Hindlimb muscle (tissue), 1 donor: ENCODE data around the gene STAT2. TPM values are rescaled to one million over a fixed set of nuclear protein-coding genes. Genes with fewer than 3 reads are reported as not detected.
A peak's percentile ranks its signal among the peaks of the same experiment; 100 is the strongest.
"Not testable (repeated sequence)": the region's sequence is repeated elsewhere in the genome, so short reads cannot be mapped to it uniquely, and the experiment has no call there.

ENCODE experiments used
- DNase-seq: peaks from one replicate; pipeline ENCODE4 v3.0.0-alpha.2; 2013
- polyA plus RNA-seq: library from polyadenylated mRNA; unstranded; fragments of 120-200 nt; gene quantifications from one replicate; pipeline ENCODE4 v1.2.1, GENCODE V29; 2013; ENCODE audit not compliant: insufficient read length

The STAT2 gene
- polyA plus RNA-seq, 1 donor: 71.4 TPM

DNA sequence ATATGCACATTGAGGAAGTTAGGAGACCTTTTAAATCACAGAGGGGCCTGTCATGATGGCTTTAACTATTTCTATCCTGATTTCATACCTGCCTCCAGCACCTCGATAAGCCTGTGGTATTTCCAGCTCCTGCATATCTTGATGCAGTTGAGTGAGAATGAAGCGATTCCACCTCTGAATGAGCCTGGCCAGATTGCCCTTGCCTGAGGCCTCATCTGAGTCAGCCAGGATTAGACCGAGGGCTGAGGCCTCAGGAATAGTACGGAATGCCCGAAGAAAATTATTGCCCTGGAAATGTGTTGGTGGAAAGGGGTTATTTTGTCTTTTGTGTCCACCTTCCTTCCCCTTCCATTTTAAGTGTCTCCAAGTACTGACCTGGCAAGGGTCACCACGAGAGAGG lies 35.7 kb downstream of the STAT2 start:
- no peak for DNase-seq

DNA sequence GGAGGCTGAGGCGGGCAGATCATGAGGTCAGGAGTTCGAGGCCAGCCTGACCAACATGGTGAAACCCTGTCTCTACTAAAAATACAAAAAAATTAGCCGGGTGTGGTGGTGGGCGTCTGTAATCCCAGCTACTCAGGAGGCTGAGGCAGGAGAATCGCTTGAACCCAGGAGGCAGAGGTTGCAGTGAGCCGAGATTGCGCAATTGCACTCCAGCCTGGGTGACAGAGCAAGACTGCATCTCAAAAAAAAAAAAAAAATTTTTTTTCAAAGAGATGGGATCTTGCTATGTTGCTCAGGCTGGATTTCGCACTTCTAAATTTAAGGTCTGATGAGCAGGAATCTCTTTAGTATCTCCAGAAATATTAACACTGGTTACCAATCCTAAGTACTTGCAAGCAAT lies 38.3 kb downstream of the STAT2 start:
- not testable (repeated sequence) for DNase-seq

DNA sequence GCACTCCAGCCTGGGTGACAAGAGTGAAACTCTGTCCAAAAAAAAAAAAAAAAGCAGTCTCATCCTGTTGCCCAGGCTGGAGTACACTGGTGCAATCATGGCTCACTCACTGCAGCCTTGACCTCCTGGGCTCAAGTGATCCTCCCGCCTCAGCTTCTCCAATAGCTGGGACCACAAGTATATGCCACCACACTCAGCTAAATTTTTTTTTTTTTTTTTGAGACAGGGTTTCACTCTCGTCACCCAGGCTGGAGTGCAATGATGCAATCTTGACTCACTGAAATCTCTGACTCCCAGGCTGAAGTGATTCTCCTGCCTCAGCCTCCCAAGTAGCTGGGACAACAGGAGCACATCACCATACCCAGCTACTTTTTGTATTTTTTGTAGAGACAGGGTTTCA lies 38.9 kb downstream of the STAT2 start:
- DNase-seq: no peak

DNA sequence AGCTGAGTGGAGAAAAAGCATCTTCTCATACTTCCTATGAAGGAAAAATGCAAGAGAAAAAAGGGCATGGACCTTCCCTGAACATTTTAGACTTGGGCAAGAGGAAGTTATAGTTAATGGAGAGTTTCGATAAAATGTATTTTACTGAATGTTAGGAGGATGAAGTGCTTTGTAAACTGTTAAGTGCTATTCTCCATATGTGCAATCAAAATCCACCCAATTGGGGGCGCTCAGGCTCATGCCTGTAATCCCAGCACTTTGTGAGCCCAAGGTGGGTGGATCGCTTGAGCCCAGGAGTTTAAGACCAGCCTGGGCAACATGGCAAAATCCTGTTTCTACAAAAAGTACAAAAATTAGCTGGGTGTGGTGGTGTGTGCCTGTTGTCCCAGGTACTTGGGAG lies 42.2 kb downstream of the STAT2 start:
- no peak for DNase-seq

DNA sequence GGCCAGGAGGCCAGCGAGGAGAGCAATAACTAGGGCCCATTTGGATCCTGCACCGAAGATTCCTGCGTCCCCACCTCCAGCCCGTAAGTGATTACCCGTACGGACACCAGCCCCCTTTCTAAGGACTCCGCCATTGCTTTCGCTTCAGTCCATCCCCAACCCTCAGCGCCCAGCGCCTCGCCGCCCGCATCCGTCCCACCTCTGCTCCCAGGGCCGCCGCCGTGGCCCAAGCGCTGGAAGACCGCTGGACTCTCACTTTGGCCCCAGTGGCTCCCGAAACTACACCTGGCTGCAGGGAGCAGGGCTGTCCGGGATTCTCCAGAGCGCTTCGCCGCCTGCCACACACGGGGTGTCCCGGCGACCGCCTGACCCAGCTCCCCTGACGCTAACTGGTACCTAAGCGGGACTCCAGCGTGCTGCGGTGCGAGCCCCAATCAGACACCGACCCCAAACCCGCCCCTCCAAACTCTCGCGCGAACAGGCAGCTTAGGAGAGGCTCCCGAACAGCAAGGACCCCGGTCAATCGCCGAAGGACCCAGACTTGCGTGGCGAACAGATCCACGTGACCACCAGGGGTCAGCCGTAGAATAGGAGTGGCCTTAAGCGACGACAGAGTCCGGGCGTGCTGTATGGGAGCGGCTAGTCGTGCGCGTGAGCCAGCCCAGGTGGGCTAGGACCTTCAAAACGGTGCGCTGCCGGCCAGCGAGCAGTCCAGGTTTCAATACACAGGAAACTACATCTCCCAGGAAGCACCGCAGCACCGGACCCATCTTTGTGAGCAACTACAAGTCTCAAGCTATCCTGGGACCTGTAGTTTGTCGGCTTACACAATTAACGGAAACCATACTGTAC lies 44.1 kb downstream of the STAT2 start, which contains the start of gene CNPY2:
Gene CNPY2 (minus strand): TSS at position 367 of the 852 bp plus-strand sequence. CDS start 771 bp downstream, outside the sequence.
- peak; percentile 96 for DNase-seq

DNA sequence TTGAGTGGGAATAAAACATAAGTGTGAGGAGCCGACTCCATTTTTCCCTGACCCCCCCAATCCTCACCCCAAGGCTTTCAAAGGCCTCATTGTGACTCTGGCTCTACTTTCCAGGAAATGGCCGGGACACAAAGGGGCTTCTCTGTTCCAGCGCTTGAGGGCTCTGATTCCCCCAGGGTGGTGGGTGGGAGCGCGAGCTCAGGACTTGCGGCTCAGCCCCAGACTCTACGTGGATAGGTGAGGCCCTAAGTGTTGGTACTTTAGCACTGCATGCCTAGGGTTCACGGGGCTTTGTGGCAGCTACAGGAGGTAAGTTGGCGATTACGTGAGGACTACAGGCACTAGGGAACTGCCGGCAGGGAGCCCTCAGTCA lies 44.7 kb downstream of the STAT2 start:
- DNase-seq: peak; percentile 14

DNA sequence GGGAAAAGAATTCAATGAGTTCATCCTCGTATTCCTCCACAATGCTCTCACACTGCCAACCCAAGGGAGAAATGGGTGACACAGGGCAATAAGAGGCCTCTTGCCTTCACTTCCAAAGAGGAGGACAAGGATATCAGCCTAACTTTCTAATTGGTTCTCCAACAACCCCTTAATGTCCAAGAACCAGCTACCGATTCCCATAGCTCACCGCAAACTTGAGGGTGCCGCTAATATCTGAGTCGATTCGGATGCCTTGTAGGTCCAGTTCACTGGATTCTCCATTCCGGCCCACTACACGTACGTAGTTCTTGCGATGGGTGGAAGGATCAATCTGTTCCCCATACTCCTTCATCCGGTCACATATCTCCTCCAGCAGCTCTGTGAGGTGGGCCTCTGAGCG lies 48.9 kb downstream of the STAT2 start:
- DNase-seq: no peak

DNA sequence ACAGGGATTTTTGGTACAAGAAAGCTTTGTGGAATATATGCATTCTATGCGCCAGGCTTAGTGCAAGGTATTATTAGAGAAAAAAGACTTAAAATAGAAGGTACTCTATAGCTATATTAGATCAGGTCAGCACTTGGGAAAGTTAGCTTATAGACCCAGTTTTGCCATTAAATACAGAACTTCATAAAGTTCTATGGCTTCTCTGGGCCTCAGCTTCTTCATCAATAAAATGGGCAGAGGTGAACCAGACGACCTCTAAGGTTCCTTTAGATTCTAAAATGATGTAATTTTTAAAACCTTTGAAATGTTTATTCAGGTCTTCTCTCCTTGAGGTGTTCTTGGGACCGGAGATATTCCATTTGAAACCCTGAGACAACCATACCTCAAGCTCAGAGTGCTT lies 51.2 kb downstream of the STAT2 start:
- DNase-seq: no peak

DNA sequence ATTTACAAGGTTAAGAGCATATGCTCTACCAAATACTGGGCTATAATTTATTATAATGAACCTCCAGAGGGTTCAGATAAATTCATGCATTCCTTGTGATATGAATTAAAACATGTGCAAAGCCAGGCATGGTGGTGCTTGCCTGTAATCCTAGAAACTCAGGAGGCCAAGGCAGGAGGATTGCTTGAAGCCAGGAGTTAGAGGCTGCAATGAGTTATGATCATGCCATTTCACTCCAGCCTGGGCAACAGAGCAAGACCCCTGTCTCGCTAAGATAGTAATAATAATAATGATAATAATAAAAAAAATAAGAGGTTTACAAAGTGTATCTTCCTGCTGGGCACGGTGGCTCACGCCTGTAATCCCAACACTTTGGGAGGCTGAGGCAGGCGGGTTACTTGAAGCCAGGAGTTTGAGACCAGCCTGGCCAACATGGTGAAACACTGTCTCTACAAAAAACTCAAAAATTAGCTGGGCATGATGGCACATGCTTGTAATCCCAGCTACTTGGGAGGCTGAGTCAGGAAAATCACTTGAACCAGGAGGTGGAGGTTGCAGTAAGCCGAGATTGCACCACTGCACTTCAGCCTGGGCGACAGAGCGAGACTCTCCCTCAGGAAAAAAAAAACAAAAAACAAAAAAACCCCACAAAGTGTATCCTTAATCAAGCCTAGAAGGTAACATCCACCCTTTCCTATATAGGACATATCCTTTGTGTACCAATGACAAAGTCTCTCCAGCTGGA lies 52.5 kb downstream of the STAT2 start:
- DNase-seq: no peak

DNA sequence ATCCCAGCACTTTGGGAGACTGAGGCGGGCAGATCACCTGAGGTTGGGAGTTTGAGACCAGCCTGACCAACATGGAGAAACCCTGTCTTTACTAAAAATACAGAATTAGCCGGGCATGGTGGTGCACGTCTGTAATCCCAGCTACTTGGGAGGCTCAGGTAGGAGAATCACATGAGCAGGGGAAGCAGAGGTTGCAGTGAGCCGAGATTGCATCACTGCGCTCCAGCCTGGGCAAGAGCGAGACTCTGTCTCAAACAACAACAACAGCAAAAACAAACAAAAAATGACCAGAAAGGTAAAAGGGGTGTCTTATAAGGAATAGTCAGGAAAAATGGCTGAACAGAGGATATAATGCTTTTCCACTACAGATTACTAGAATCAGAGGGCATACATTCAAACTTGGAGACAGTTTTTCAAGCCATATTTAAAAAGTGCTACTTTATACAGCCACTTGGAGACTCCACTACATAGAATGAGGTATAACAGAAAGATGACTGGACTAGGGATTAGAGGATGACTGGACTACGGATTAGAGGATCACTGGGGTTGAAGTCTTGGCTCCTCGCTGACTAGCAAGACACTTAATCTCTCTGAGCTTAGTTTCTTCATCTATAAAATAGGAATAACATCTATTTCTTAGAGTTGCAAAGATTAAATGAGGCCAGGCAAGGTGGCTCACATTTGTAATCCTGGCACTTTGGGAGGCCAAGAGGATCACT lies 54.9 kb downstream of the STAT2 start:
- no peak for DNase-seq

DNA sequence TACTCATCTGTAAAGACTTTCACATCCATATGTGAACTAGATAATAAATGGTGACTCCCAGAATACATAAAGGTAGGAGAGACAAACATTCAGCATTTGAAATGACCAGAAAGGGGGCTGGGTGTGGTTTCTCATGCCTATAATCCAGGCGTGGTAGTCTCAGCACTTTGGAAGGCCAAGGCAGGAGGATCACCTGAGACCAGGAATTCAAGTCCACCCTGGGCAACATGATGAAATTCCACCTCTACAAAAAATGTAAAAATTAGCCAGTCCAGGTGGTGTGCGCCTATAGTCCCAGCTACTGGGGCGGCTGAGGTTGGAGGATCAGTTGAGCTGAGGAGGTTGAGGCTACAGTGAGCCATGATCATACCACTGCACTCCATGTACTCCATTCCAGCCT lies 55.6 kb downstream of the STAT2 start:
- DNase-seq: no peak

DNA sequence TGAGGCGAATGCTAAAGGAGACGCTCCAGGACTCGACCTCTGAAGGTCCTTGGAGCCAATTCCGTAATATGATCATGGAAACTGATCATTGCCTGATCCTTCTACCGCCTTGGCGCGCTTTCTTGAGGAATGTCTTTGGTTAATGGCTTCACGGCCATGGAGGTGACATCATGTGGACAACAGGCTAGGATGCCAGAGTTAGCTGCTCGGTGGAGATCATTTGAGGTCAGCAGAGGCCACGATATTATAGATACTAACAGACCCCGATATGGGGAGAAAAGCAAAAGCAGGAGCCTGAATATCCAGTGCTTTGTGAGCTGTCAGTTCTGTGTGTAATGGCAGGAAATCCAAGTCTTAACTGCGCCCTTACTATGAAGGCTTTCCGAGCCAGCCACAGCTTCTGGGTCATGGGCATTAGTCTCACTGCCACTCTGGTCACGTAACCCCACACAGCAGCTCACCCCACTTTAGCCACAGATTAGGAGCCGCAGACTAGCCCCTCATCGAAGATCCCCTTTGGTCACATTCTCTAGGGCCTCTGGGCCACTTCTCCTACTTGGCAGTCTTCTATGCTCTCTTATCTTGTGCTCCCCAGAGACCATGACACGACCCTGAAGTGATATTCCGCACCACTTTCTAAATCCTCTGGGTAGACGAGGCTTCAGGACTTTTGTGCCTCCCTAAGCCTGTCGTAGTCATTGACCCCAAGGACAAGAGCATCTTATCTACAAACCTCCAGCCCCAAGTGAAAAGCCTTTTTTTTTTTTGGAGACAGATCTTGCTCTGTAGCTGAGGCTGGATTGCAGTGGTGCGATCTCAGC lies 59.1 kb downstream of the STAT2 start:
- DNase-seq: no peak

DNA sequence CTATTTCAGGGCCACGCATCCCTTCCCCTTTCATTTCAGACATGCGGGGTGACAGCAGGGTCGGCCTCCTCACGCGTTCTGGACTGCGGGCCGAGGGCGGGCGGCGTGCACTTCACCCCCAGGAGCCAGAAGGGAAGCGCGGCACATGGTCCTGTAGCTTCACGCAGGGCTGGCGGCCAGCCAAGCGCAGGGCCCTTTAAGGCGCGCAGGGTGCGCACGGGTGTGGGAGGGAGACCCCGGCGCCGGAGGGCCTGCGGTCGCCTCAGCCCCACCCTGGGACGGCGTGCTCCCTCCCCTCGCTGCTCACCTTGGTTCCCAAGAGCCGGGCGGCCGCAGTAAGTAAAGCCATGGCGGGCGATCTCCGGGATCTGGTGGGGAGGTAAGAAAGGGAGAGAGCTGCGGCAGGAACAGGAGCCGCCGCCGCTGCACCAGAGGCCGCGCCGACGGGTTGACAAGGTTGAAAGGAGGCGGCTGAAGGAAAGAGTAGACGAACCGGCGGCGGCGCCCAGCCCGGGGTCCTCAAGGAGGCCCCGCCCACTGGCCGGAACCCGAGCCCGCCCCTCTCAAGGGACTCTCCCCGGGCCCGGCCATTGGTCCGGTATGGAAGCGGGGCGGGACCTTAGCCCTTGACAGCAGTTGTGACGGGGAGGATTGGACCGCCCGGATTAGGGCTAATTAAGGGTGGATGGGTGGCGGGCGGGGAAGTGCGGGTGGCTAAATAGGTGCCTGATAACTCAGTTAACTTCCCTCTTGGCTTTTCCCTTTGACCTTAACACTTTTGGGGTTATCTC lies 59.9 kb downstream of the STAT2 start, which contains the start of gene CS:
Gene CS (minus strand): TSS at position 478 of the 791 bp plus-strand sequence. CDS start 129 bp downstream, at position 349.
- DNase-seq: peak; percentile 96

DNA sequence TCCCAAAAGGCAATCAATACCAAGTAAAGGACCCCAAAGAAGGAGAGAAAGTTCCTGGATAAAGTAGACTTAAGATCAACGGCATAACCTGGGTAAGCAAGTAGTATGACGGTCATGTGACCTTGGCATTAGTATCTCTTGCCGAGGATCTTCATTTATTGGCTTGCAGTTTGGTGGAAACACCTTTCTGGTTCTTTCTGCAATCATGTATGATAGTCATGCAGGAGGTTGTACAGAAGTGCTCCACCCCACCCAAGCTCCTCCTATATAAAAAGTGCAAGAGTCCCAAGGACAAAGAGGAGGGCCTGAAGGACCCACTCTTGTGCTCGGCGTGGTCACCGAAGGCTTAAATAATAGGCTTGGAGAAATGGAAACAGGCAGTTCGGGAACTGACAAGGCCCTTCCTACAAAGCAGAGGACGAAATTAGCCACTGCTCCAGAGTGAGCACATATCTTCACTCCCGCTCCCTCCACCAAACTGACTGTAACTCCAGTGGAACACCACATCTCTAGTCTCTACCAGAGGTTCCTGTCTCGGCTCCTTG lies 60.5 kb downstream of the STAT2 start:
- DNase-seq: no peak

DNA sequence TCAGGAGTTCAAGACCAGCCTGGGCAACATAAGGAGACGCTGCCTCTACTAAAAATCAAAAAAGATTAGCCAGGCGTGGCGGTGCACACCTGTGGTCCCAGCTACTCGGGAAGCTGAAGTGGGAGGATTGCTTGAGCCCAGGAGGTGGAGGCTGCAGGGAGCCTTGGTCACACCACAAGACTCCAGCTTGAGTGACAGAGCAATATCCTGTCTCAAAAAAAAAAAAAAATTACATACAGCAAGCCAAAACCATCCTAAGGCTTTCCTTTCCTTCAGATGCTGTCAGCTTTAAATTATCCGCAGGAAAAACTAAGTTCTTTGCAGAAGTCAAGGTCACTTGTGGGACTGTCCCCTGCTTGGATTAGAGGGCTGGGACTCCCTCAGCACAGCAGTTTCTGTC lies 61.1 kb downstream of the STAT2 start:
- no peak for DNase-seq

DNA sequence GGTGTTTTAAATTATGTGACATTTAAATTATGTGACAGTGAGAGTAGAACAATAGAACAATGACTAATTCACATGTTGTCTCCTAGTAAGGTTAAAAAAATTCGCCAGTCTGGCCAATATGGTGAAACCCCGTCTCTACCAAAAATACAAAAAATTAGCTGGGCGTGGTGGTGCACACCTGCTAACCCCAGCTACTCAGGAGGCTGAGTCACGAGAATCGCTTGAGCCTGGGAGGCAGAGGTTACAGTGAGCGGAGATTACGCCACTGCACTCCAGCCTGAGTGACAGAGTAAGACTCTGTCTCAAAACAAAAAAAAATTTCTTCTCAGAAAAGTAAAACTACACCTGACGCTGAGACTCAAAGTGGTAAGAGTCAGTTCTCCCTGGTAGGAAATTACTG lies 62.5 kb downstream of the STAT2 start:
- no peak for DNase-seq

DNA sequence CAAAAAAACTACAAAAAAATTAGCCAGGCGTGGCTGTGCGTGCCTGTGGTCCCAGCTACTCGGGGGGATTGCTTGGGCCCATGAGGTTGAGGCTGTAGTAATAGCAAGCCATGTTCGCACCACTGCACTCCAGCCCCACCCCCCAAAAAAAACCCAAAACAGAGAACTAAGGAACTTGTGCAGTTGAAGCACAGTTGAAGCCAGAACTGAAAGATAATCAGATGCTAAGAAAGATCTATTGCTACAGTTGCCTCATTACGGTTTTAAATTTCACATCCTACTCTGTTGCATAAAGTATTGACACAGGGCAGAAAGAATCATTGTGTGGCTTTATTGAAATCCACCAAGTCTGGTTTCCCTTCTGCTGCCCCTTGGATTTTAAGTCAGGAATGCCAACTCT lies 63.6 kb downstream of the STAT2 start:
- no peak for DNase-seq

DNA sequence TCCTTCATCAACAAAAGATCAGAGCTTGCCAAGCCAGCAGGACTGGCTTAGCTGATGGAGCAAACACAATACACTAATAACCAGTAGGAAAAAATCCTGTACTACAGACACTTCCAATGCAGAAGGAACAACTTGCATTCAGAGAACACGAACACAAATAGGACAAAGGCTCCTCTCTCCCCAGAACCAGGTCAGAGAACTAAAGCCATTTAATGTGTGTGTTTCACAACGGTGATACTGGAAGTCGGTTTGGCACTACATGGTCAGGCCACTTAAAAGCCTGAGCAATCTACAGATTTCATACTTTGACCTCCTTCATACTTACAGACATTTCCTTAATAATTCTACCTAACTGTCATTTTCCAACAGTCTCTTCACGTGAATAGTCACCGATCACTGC lies 66.1 kb downstream of the STAT2 start:
- DNase-seq: no peak
